ENCODE results near the gene GALP. TPM values are rescaled to one million over a fixed set of nuclear protein-coding genes. Genes with fewer than 3 reads are reported as not detected.

Gene GALP
- total RNA-seq, 1 experiment from 2014 or later: not detected

- Mint-ChIP-seq H3K4me3 (no peak overlapping the region), H3K27me3 (ENCODE audit: low read depth) (peaks cover 2% of the 10 kb centered on the region; the same call in 1 of the 2 replicates), H3K9me3 (peaks cover 0 to 1% of the 10 kb centered on the region in 2 experiments; a peak in 2 of 5 replicates), H3K4me1 (peaks cover under 1 to 1% of the 10 kb centered on the region in 2 experiments), H3K36me3 (ENCODE audit: insufficient read depth in 1 of 3, low read depth in 3 of 3) (no peaks in the 10 kb centered on the region), H3K27ac (no peak overlapping the region)
- Histone ChIP-seq H3K56ac (ENCODE audit: insufficient read length, low read depth, low read length) (no peak overlapping the region), H3K23me2 (ENCODE audit: insufficient read length, low read depth, low read length, poor library complexity, severe bottlenecking) (no peaks in the 10 kb centered on the region), H3T11ph (ENCODE audit: low read length) (no peak overlapping the region), H2BK5ac (ENCODE audit: insufficient read length, low read length) (no peak overlapping the region), H4K91ac (ENCODE audit: insufficient read length, low read depth, low read length) (no peak overlapping the region), H3K27ac (ENCODE audit: insufficient read length, low read depth, low read length) (no peak overlapping the region), H3K9ac (ENCODE audit: extremely low read depth, insufficient read length, low read length) (no peak overlapping the region), H2AFZ (ENCODE audit: low read length) (no peak overlapping the region), H3K9me3 (ENCODE audit: control insufficient read depth, low read depth, low read length) (no peaks in the 10 kb centered on the region), H3K23ac (ENCODE audit: insufficient read length, low read depth, low read length) (no peak overlapping the region), H4K8ac (replicated peaks; ENCODE audit: insufficient read length, low read depth, low read length) (no peak overlapping the region), H3K4me2 (ENCODE audit: insufficient read depth, insufficient read length, low read length) (no peak overlapping the region), H3K4me1 (ENCODE audit: insufficient read depth, low read length) (no peaks in the 10 kb centered on the region), H3K4ac (ENCODE audit: low read depth, low read length) (no peak overlapping the region), H3K18ac (ENCODE audit: insufficient read length, low read depth, low read length) (no peak overlapping the region), H3K79me2 (ENCODE audit: insufficient read depth, low read length) (no peaks in the 10 kb centered on the region), H2BK12ac (ENCODE audit: insufficient read length, low read depth, low read length) (no peak overlapping the region), H2BK120ac (ENCODE audit: low read depth, low read length, poor library complexity, severe bottlenecking) (no peak overlapping the region), H4K20me1 (ENCODE audit: control insufficient read depth, insufficient read depth, insufficient read length) (no peaks in the 10 kb centered on the region), H3K27me3 (ENCODE audit: insufficient read depth, low read length) (no peaks in the 10 kb centered on the region; the same call in 1 of the 2 replicates), H3K14ac (ENCODE audit: insufficient read depth, low read length) (no peak overlapping the region), H2BK15ac (ENCODE audit: low read depth, low read length) (no peak overlapping the region), H3K79me1 (ENCODE audit: insufficient read depth, low read depth, low read length, poor library complexity, severe bottlenecking) (no peaks in the 10 kb centered on the region), H4K5ac (ENCODE audit: insufficient read length, low read depth, low read length) (no peak overlapping the region), H2BK20ac (ENCODE audit: low read depth, low read length, poor library complexity, severe bottlenecking) (no peak overlapping the region), H2AK5ac (ENCODE audit: insufficient read length, low read length) (no peak overlapping the region)
- DNase-seq: no peak
- no CpG with 5 or more reads among the region's 19 CpGs for WGBS (ENCODE audit: extremely low coverage, insufficient read length, low lambda C conversion rate)
- no peak for TF ChIP-seq CTCF (conservative IDR thresholded peaks at IDR 0.05)
Observed at GRCh38 chr19:56126983-56127780, 48.6 kb upstream of the GALP start.

All from H9 (cell line).